GM21360 (cell line): ENCODE measurements around the gene CA10.

Experiments used
- ATAC-seq: cut with Tn5 transposase; IDR thresholded peaks from one replicate; pipeline ENCODE4 v1.9.1; 2021; ENCODE audit warnings: mild to moderate bottlenecking, moderate library complexity; ENCODE audit not compliant: unreplicated experiment

The CA10 gene

GRCh38 chr17:51699303-51699702 is 459.2 kb downstream of the CA10 start:
- ATAC-seq = no peak

GRCh38 chr17:51692917-51693316 is 465.6 kb downstream of the CA10 start:
- ATAC-seq = no peak

GRCh38 chr17:51687887-51688286 is 470.6 kb downstream of the CA10 start:
- no peak for ATAC-seq

GRCh38 chr17:51685287-51685909 is 473.1 kb downstream of the CA10 start:
- no peak for ATAC-seq

GRCh38 chr17:51684214-51684613 is 474.3 kb downstream of the CA10 start:
- ATAC-seq = no peak

- no peak for ATAC-seq
These were observed 475.2 kb downstream of the CA10 start for GRCh38 chr17:51683291-51683690.

GRCh38 chr17:51682115-51682514 is 476.4 kb downstream of the CA10 start:
- no peak for ATAC-seq

- no peak for ATAC-seq
These were observed 480.6 kb downstream of the CA10 start for GRCh38 chr17:51677875-51678274.

GRCh38 chr17:51676691-51677487 is 481.6 kb downstream of the CA10 start:
- ATAC-seq = no peak

GRCh38 chr17:51674579-51675255 is 483.8 kb downstream of the CA10 start:
- ATAC-seq = no peak

- no peak for ATAC-seq
These were observed 485.4 kb downstream of the CA10 start for GRCh38 chr17:51673070-51673469.

GRCh38 chr17:51672065-51672464 is 486.4 kb downstream of the CA10 start:
- ATAC-seq = no peak

GRCh38 chr17:51670899-51671298 is 487.6 kb downstream of the CA10 start:
- no peak for ATAC-seq

- ATAC-seq = no peak
These were observed 489.6 kb downstream of the CA10 start for GRCh38 chr17:51668963-51669246.

- no peak for ATAC-seq
These were observed 490.2 kb downstream of the CA10 start for GRCh38 chr17:51668155-51668962.

GRCh38 chr17:51667706-51668083 is 490.8 kb downstream of the CA10 start:
- ATAC-seq = no peak

- ATAC-seq = no peak
These were observed 491.4 kb downstream of the CA10 start for GRCh38 chr17:51666971-51667705.

GRCh38 chr17:51662204-51663056 is 496.1 kb downstream of the CA10 start:
- ATAC-seq = no peak

GRCh38 chr17:51661403-51661802 is 497.1 kb downstream of the CA10 start:
- no peak for ATAC-seq

GRCh38 chr17:51660266-51660665 is 498.2 kb downstream of the CA10 start:
- no peak for ATAC-seq
